SK-N-SH treated with all-trans-retinoic acid at 6 μM for 48 hours (cell line): ENCODE data around the gene EXOSC10.

ENCODE experiments used
- CREB5 ChIP-seq: fragments of 250-450 bp; sonication (Bioruptor Pico); IDR thresholded peaks from 2 replicates; pipeline ENCODE4 v1.5.1; 2020; ENCODE audit warnings: low read depth, mild to moderate bottlenecking, moderate library complexity
- ESRRG ChIP-seq: fragments of 250-450 bp; sonication (Bioruptor Pico); IDR thresholded peaks from 2 replicates; pipeline ENCODE4 v1.6.1; 2021; ENCODE audit warnings: mild to moderate bottlenecking
- POU6F1 ChIP-seq: fragments of 250-450 bp; sonication (Bioruptor Pico); IDR thresholded peaks from 2 replicates; pipeline ENCODE4 v1.8.0; 2021; ENCODE audit warnings: low read depth, mild to moderate bottlenecking, moderate library complexity, borderline replicate concordance
- PPARA ChIP-seq: fragments of 250-450 bp; sonication (Bioruptor Pico); IDR thresholded peaks from 2 replicates; pipeline ENCODE4 v1.5.0; 2020; ENCODE audit warnings: mild to moderate bottlenecking, borderline replicate concordance
- RARB ChIP-seq: fragments of 250-450 bp; sonication (Bioruptor Pico); IDR thresholded peaks from 2 replicates; pipeline ENCODE4 v1.8.0; 2021; ENCODE audit warnings: mild to moderate bottlenecking, moderate library complexity
- ZFP3 ChIP-seq: fragments of 250-450 bp; sonication (Bioruptor Pico); IDR thresholded peaks from 2 replicates; pipeline ENCODE4 v1.5.0; 2020; ENCODE audit warnings: mild to moderate bottlenecking, moderate library complexity
- ZFP30 ChIP-seq: fragments of 450-650 bp; formaldehyde crosslinking; IDR thresholded peaks from 2 replicates; pipeline ENCODE4 v1.5.0; 2022; ENCODE audit warnings: mild to moderate bottlenecking, moderate library complexity
- ZNF70 ChIP-seq: fragments of 450-650 bp; formaldehyde crosslinking; IDR thresholded peaks from 2 replicates; pipeline ENCODE4 v1.5.0; 2020; ENCODE audit warnings: mild to moderate bottlenecking, moderate library complexity
- ZNF8 ChIP-seq: fragments of 450-650 bp; formaldehyde crosslinking; IDR thresholded peaks from 2 replicates; pipeline ENCODE4 v1.5.0; 2020; ENCODE audit warnings: mild to moderate bottlenecking, moderate library complexity
- TF ChIP-seq, protein P1 (sequence below): fragments of 250-450 bp; sonication (Bioruptor Pico); IDR thresholded peaks from 2 replicates; pipeline ENCODE4 v1.5.1; 2021; ENCODE audit warnings: mild to moderate bottlenecking, moderate library complexity
- TF ChIP-seq, protein P2 (sequence below): fragments of 250-450 bp; sonication (Bioruptor Pico); IDR thresholded peaks from 2 replicates; pipeline ENCODE4 v1.5.0; 2020; ENCODE audit warnings: mild to moderate bottlenecking, moderate library complexity

GRCh38 chr1:11134251-11134897 lies 34.7 kb upstream of the EXOSC10 start:
- no peak for TF ChIP-seq ZNF70 (CRISPR knock-in tag)
- no peak for TF ChIP-seq ZNF8 (CRISPR knock-in tag)
- no peak for TF ChIP-seq ZFP30 (CRISPR knock-in tag)
- TF ChIP-seq PPARA (CRISPR knock-in tag) = no peak
- TF ChIP-seq, protein P1, sequence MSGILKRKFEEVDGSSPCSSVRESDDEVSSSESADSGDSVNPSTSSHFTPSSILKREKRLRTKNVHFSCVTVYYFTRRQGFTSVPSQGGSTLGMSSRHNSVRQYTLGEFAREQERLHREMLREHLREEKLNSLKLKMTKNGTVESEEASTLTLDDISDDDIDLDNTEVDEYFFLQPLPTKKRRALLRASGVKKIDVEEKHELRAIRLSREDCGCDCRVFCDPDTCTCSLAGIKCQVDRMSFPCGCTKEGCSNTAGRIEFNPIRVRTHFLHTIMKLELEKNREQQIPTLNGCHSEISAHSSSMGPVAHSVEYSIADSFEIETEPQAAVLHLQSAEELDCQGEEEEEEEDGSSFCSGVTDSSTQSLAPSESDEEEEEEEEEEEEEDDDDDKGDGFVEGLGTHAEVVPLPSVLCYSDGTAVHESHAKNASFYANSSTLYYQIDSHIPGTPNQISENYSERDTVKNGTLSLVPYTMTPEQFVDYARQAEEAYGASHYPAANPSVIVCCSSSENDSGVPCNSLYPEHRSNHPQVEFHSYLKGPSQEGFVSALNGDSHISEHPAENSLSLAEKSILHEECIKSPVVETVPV (CRISPR knock-in tag) = no peak
- no peak for TF ChIP-seq POU6F1 (CRISPR knock-in tag)
- no peak for TF ChIP-seq ESRRG (CRISPR knock-in tag)
- TF ChIP-seq CREB5 (CRISPR knock-in tag) = no peak
- no peak for TF ChIP-seq RARB (CRISPR knock-in tag)
- no peak for TF ChIP-seq ZFP3 (CRISPR knock-in tag)
- TF ChIP-seq, protein P2, sequence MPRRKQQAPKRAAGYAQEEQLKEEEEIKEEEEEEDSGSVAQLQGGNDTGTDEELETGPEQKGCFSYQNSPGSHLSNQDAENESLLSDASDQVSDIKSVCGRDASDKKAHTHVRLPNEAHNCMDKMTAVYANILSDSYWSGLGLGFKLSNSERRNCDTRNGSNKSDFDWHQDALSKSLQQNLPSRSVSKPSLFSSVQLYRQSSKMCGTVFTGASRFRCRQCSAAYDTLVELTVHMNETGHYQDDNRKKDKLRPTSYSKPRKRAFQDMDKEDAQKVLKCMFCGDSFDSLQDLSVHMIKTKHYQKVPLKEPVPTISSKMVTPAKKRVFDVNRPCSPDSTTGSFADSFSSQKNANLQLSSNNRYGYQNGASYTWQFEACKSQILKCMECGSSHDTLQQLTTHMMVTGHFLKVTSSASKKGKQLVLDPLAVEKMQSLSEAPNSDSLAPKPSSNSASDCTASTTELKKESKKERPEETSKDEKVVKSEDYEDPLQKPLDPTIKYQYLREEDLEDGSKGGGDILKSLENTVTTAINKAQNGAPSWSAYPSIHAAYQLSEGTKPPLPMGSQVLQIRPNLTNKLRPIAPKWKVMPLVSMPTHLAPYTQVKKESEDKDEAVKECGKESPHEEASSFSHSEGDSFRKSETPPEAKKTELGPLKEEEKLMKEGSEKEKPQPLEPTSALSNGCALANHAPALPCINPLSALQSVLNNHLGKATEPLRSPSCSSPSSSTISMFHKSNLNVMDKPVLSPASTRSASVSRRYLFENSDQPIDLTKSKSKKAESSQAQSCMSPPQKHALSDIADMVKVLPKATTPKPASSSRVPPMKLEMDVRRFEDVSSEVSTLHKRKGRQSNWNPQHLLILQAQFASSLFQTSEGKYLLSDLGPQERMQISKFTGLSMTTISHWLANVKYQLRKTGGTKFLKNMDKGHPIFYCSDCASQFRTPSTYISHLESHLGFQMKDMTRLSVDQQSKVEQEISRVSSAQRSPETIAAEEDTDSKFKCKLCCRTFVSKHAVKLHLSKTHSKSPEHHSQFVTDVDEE = no peak
